Prostate gland (tissue), 2 donors: ENCODE measurements around the gene GALP. TPM values are rescaled to one million over a fixed set of nuclear protein-coding genes. Genes with fewer than 3 reads are reported as not detected.

Experiments
- DNase-seq: peaks from one replicate; pipeline ENCODE4 v3.0.0-alpha.2; 2019; ENCODE audit warnings: low spot score
- H3K27ac ChIP-seq, 2 donors: fragments of 200-600 bp; sonication (generic); 2 replicates each; pipeline ENCODE4 v1.5.1; 2017 to 2019
- H3K27me3 ChIP-seq: fragments of 200-600 bp; sonication (generic); replicated peaks from 2 replicates; pipeline ENCODE4 v1.5.1; 2019; ENCODE audit not compliant: insufficient read depth
- H3K36me3 ChIP-seq, 2 donors: fragments of 200-600 bp; sonication (generic); 1 replicate in 1 of 2; 2 replicates in 1 of 2; pipeline versions ENCODE4 v1.5.1 to v1.8.1; 2017 to 2019
- H3K4me1 ChIP-seq: fragments of 200-600 bp; sonication (generic); replicated peaks from 2 replicates; pipeline ENCODE4 v1.5.1; 2019
- H3K4me3 ChIP-seq, 2 donors: fragments of 200-600 bp; sonication (generic); 2 replicates each; pipeline ENCODE4 v1.5.1; 2017 to 2019
- H3K9me3 ChIP-seq: fragments of 200-600 bp; sonication (generic); 2 replicates; pipeline ENCODE4 v1.5.1; 2017
- CTCF ChIP-seq, 4 experiments: fragments of 200-600 bp in 2 of 4; fragments of 450-650 bp in 2 of 4; sonication (generic) in 2 of 4; IDR thresholded peaks; 1 replicate in 3 of 4; 2 replicates in 1 of 4; pipeline ENCODE4 v1.5.1; 2016 to 2019; ENCODE audit warnings: antibody characterized with exemption in 4 of 4, mild to moderate bottlenecking in 2 of 4, moderate library complexity in 2 of 4
- POLR2A ChIP-seq: fragments of 450-650 bp; IDR thresholded peaks from one replicate; pipeline ENCODE4 v1.6.1; 2016; ENCODE audit warnings: antibody characterized with exemption, mild to moderate bottlenecking
- POLR2AphosphoS5 ChIP-seq: sonication (generic); formaldehyde crosslinking; IDR thresholded peaks from one replicate; pipeline ENCODE4 v1.6.1; 2017; ENCODE audit warnings: antibody characterized with exemption
- WGBS: methylation state at CpG from one replicate; pipeline ENCODE4 v1.1.5; 2018; 5-methylcytosine and 5-hydroxymethylcytosine counted together
- intact Hi-C: fragments of 100-400 bp; cut with DNase I; formaldehyde crosslinking; loops from one replicate; pipeline ENCODE4 v1.14.2; 2022
- total RNA-seq, 2 donors: library from RNA; depleted of rRNA; stranded (reverse); fragments of >200 nt; gene quantifications; one replicate each; pipeline ENCODE4 v1.1.0, GENCODE V29; 2016

Gene GALP
- total RNA-seq, 2 donors from 2014 or later = not detected

- TF ChIP-seq POLR2A = no peak
- TF ChIP-seq POLR2AphosphoS5 = no peak
- no peak for TF ChIP-seq CTCF (IDR thresholded peaks at IDR 0.05)
- Histone ChIP-seq H3K36me3 (no peaks in the 10 kb centered on the region), H3K9me3 (no peaks in the 10 kb centered on the region), H3K27me3 (peaks cover 3% of the 10 kb centered on the region), H3K4me3 (no peak overlapping the region), H3K27ac (no peak overlapping the region), H3K4me1 (no peaks in the 10 kb centered on the region)
- DNase-seq = no peak
- 71% methylated on average over 18 of the region's 18 CpGs for WGBS
- intact Hi-C loops = no loop called here
Measured at GRCh38 chr19:56176881-56177280, 1.1 kb downstream of the GALP start.

GRCh38 chr19:56177564-56178243 lies 1.9 kb downstream of the GALP start:
- no peak for DNase-seq
- Histone ChIP-seq H3K27me3 (peaks cover 3% of the 10 kb centered on the region), H3K4me1 (no peaks in the 10 kb centered on the region), H3K27ac (no peak overlapping the region), H3K9me3 (no peaks in the 10 kb centered on the region), H3K36me3 (no peaks in the 10 kb centered on the region), H3K4me3 (no peak overlapping the region)
- WGBS = 56% methylated on average over 11 of the region's 11 CpGs
- intact Hi-C loops = no loop called here
- no peak for TF ChIP-seq CTCF (IDR thresholded peaks at IDR 0.05)
- TF ChIP-seq POLR2AphosphoS5 = no peak
- no peak for TF ChIP-seq POLR2A

GRCh38 chr19:56189785-56190184 lies 14.0 kb downstream of the GALP start:
- Histone ChIP-seq H3K9me3 (no peaks in the 10 kb centered on the region), H3K36me3 (no peaks in the 10 kb centered on the region), H3K27ac (no peak overlapping the region), H3K4me3 (no peak overlapping the region), H3K27me3 (no peaks in the 10 kb centered on the region), H3K4me1 (no peaks in the 10 kb centered on the region)
- intact Hi-C loops = no loop called here
- WGBS = 69% methylated on average over 17 of the region's 17 CpGs
- TF ChIP-seq CTCF (IDR thresholded peaks at IDR 0.05) (no peak), POLR2AphosphoS5 (no peak), POLR2A (no peak)
- no peak for DNase-seq

GRCh38 chr19:56191115-56191514 lies 15.3 kb downstream of the GALP start:
- H3K9me3 ChIP-seq = no peaks in the 10 kb centered on the region
- H3K4me1 ChIP-seq = no peaks in the 10 kb centered on the region
- 75% methylated on average over 7 of the region's 7 CpGs for WGBS
- no peaks in the 10 kb centered on the region for H3K27me3 ChIP-seq
- intact Hi-C loops = no loop called here
- no peak for DNase-seq
- H3K27ac ChIP-seq = no peak overlapping the region
- no peaks in the 10 kb centered on the region for H3K36me3 ChIP-seq
- no peak for TF ChIP-seq POLR2AphosphoS5
- TF ChIP-seq POLR2A = no peak
- TF ChIP-seq CTCF (IDR thresholded peaks at IDR 0.05) = no peak
- H3K4me3 ChIP-seq = no peak overlapping the region

GRCh38 chr19:56191711-56192110 lies 15.9 kb downstream of the GALP start:
- intact Hi-C loops = no loop called here
- no peak overlapping the region for H3K27ac ChIP-seq
- WGBS = 82% methylated on average over 10 of the region's 10 CpGs
- no peaks in the 10 kb centered on the region for H3K27me3 ChIP-seq
- H3K36me3 ChIP-seq = no peaks in the 10 kb centered on the region
- H3K9me3 ChIP-seq = no peaks in the 10 kb centered on the region
- TF ChIP-seq CTCF (IDR thresholded peaks at IDR 0.05) = no peak
- TF ChIP-seq POLR2A = no peak
- TF ChIP-seq POLR2AphosphoS5 = no peak
- no peak for DNase-seq
- H3K4me3 ChIP-seq = no peak overlapping the region
- no peaks in the 10 kb centered on the region for H3K4me1 ChIP-seq
